IgD-negative memory B cell (primary cell): ENCODE results near the gene PDIA6. TPM values are rescaled to one million over a fixed set of nuclear protein-coding genes. Genes with fewer than 3 reads are reported as not detected.

ENCODE experiments used
- H3K27ac Mint-ChIP-seq, 3 donors: one replicate each; pipeline ENCODE4 v1.8.0; 2020 to 2022; ENCODE audit warnings: mild to moderate bottlenecking in 3 of 3, mixed read lengths in 3 of 3, moderate library complexity in 1 of 3
- H3K27me3 Mint-ChIP-seq: one replicate; pipeline ENCODE4 v1.8.0; 2021; ENCODE audit warnings: mixed read lengths
- H3K36me3 Mint-ChIP-seq: one replicate; pipeline ENCODE4 v1.8.0; 2020; ENCODE audit warnings: mild to moderate bottlenecking, mixed read lengths
- H3K4me1 Mint-ChIP-seq, 3 donors: one replicate each; pipeline ENCODE4 v1.8.0; 2020 to 2022; ENCODE audit warnings: mixed read lengths in 3 of 3, mild to moderate bottlenecking in 1 of 3
- H3K4me3 Mint-ChIP-seq, 4 donors: one replicate each; pipeline ENCODE4 v1.8.0; 2020 to 2022; ENCODE audit warnings: mild to moderate bottlenecking in 4 of 4, mixed read lengths in 4 of 4, moderate library complexity in 3 of 4
- H3K9me3 Mint-ChIP-seq, 3 donors: one replicate each; pipeline ENCODE4 v1.8.0; 2020 to 2021; ENCODE audit warnings: mixed read lengths in 3 of 3, mild to moderate bottlenecking in 1 of 3
- polyA plus RNA-seq: library from polyadenylated mRNA; unstranded; fragments of 300-500 nt; fragmentation: Illumina TruSeq; gene quantifications from one replicate; pipeline ENCODE4 v1.2.3, GENCODE V29; 2021

Gene PDIA6
- polyA plus RNA-seq, 1 donor from 2014 or later = 135 TPM

DNA sequence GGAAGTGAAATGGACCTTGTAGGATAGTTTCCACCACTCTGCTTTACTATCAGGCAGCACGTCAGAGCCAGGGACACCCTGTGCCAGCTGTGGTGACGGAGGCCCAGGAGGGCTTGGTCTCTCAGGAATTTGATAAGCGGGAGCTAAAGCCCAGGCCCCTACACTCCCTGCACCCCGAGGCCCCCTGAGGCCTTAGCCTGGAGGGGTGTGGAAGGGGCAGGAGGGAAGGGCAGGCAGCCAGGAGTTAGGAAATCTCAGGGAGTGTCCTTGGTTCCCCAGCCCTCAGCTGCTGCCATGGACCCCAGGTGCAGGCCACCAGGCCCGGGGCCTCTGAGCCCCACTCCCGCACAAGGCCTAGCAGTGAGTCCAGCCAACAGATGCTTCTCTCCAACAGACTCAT is 38.2 kb downstream of the PDIA6 start:
- no peak overlapping the region for H3K27ac Mint-ChIP-seq

DNA sequence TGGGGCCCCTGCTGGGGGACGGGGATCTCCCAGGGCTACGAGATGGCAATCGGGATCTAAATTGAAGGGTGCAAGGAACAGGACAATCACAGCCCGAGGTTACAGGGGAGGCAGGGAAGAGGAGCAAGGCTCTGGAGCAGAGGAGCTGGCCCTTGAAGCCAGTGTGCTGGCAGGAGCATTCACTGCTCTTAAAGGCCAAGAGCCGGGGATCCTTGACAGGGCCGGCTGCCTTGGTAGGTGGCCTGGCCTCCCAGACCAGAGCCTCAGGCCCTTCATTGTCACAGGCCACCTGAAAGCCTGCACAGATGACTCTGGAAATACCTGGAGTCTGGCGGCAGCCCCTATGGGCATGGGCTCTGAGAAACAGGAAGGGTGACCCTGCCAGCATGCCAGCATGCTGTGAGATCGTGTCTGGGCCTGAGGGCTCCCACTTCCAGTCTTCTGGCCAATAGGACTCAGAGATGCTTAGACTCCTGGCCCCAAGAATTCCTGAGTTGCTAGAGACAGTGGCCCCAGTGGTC is 38.7 kb downstream of the PDIA6 start:
- no peaks in the 10 kb centered on the region for H3K9me3 Mint-ChIP-seq
- H3K4me3 Mint-ChIP-seq = peak overlapping the region in 1 of 4 donors; percentile 54
- H3K36me3 Mint-ChIP-seq = no peaks in the 10 kb centered on the region
- no peak overlapping the region for H3K27ac Mint-ChIP-seq
- peaks cover 0 to 1% (median 0%) of the 10 kb centered on the region in 3 donors for H3K4me1 Mint-ChIP-seq
- no peaks in the 10 kb centered on the region for H3K27me3 Mint-ChIP-seq

More for the DNA sequence above, 38.2 kb downstream of the PDIA6 start:
- H3K4me1 Mint-ChIP-seq = peaks cover 0 to 1% (median 0%) of the 10 kb centered on the region in 3 donors
- H3K9me3 Mint-ChIP-seq = no peaks in the 10 kb centered on the region
- H3K4me3 Mint-ChIP-seq = no peak overlapping the region
- H3K36me3 Mint-ChIP-seq = no peaks in the 10 kb centered on the region
- H3K27me3 Mint-ChIP-seq = no peaks in the 10 kb centered on the region

- Mint-ChIP-seq H3K27me3 (no peaks in the 10 kb centered on the region), H3K4me1 (peaks cover 0 to 1% (median 0%) of the 10 kb centered on the region in 3 donors), H3K4me3 (peak overlapping the region in 1 of 4 donors; percentile 21), H3K27ac (peak overlapping the region in 1 of 3 donors; percentile 89), H3K36me3 (no peaks in the 10 kb centered on the region), H3K9me3 (no peaks in the 10 kb centered on the region)
These were observed 39.7 kb downstream of the PDIA6 start for GRCh38 chr2:10772868-10773215.

GRCh38 chr2:10772201-10772867 is 40.3 kb downstream of the PDIA6 start:
- H3K4me3 Mint-ChIP-seq = no peak overlapping the region
- peaks cover 0 to 1% (median 0%) of the 10 kb centered on the region in 3 donors for H3K4me1 Mint-ChIP-seq
- no peaks in the 10 kb centered on the region for H3K27me3 Mint-ChIP-seq
- H3K9me3 Mint-ChIP-seq = no peaks in the 10 kb centered on the region
- H3K36me3 Mint-ChIP-seq = no peaks in the 10 kb centered on the region
- H3K27ac Mint-ChIP-seq = peak overlapping the region in 1 of 3 donors; percentile 89

GRCh38 chr2:10771786-10772185 is 40.8 kb downstream of the PDIA6 start:
- H3K36me3 Mint-ChIP-seq = no peaks in the 10 kb centered on the region
- no peak overlapping the region for H3K4me3 Mint-ChIP-seq
- H3K9me3 Mint-ChIP-seq = no peaks in the 10 kb centered on the region
- H3K4me1 Mint-ChIP-seq = peaks cover 0 to 1% (median 0%) of the 10 kb centered on the region in 3 donors
- no peak overlapping the region for H3K27ac Mint-ChIP-seq
- no peaks in the 10 kb centered on the region for H3K27me3 Mint-ChIP-seq

DNA sequence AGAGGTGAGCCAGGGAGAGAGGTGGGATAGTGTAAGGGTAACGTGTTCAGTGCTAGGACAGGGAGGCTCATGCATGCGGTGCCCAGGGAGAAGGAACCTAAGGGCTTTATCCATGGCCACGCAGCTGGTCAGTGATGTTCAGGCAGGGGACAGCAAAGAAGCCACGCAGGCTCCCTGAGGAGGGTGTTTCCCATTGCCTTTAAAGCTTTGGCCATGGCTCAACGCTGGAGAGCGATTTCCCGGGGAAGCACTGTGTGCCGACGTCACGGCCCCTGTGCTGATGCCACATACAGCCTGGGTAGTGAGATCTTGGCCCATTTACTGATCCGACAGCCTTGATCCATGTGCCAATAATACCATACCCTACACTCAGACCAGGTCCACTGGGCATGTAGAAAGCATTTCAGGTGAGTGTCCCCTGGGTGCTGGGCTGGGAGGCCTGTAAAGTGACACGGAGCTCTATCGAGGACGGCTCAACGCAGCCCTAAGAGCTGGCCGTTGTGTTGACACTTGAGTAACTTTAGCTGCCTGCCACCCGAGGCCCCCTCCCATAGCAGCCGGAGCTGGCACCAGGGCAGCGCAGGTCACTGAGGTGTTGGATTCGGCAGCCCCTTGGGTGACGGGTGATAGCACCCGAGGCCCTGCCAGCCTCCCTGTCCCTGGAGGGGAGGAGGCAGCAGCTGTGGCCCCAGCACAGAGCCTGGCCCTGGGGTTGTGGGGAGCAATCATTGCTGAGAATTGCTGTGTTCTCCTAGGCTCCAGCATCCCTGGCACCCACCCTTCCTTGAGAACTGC is 41.4 kb downstream of the PDIA6 start:
- Mint-ChIP-seq H3K36me3 (no peaks in the 10 kb centered on the region), H3K4me3 (no peak overlapping the region), H3K9me3 (no peaks in the 10 kb centered on the region), H3K27me3 (no peaks in the 10 kb centered on the region), H3K27ac (peak overlapping the region in 1 of 3 donors; percentile 80), H3K4me1 (peaks cover 0 to 1% (median 0%) of the 10 kb centered on the region in 3 donors)

DNA sequence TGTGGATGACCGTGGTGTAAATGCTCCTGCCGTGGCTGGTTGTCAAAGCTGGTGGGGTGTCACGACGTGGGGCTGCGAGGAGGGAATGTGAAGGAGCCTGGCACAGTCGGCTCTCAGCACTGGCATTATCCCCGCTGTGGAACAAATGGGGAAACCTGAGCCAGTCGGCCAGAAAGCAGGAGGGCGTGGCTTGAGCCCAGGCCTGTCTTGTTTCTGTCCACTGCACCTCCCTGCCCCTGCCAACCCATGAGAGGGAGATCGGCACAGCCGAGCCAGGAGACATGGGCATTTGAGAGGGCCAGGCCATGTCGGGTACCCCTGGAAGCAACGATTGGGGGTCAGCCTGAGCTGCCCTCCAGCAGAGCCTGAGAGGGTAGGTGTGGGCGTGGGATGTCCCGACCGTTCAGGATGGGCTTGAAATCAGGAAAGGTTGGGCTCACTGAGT is 44.5 kb downstream of the PDIA6 start:
- Mint-ChIP-seq H3K4me1 (peaks cover 0 to 4% (median 1%) of the 10 kb centered on the region in 3 donors), H3K4me3 (no peak overlapping the region), H3K27me3 (no peaks in the 10 kb centered on the region), H3K36me3 (no peaks in the 10 kb centered on the region), H3K9me3 (no peaks in the 10 kb centered on the region), H3K27ac (no peak overlapping the region)

DNA sequence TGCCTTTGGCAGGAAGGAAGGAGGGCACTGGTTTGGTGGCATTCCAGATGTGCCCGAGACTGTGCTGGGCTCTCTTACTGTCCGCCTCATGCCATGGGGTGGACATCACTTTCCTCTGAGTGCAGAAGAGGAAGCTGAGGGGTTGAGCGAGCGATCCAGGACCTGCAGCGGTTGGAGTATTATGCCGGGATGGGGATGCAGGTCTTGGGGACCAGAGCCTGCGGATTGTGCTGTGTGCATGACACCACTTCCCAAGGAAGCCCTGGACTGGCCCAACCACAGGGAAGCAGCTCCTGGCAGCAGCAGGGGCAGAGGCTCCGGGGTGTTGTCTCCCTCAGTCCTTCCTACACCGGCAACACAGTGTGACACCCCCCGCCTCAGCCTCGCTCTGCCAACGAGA is 46.7 kb downstream of the PDIA6 start:
- Mint-ChIP-seq H3K9me3 (no peaks in the 10 kb centered on the region), H3K27ac (no peak overlapping the region), H3K27me3 (no peaks in the 10 kb centered on the region), H3K36me3 (no peaks in the 10 kb centered on the region), H3K4me3 (no peak overlapping the region), H3K4me1 (peaks cover 0 to 6% (median 2%) of the 10 kb centered on the region in 3 donors)

DNA sequence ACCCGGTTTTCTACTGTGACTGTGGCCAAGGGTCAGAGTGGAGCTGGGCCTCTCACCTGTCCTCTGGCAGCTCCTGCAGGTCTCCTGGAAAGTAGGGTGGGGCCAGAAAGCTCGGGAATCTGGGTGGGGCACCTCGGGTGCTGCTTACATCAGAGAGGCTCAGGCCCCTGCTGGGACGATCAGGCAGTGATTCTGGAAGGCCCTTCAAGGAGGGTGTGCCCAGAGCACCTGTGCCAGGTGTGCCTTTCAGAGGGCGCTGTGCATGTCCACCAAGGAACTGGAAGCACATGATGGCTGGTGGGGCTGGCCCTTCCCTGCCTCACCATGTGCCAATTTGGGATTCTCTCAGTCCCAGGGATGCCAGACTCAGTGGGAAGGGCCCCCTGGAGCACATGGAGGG is 47.1 kb downstream of the PDIA6 start:
- H3K36me3 Mint-ChIP-seq = no peaks in the 10 kb centered on the region
- no peak overlapping the region for H3K4me3 Mint-ChIP-seq
- H3K27me3 Mint-ChIP-seq = no peaks in the 10 kb centered on the region
- peaks cover 0 to 6% (median 2%) of the 10 kb centered on the region in 3 donors for H3K4me1 Mint-ChIP-seq
- no peaks in the 10 kb centered on the region for H3K9me3 Mint-ChIP-seq
- peak overlapping the region in 1 of 3 donors; percentile 84 for H3K27ac Mint-ChIP-seq

DNA sequence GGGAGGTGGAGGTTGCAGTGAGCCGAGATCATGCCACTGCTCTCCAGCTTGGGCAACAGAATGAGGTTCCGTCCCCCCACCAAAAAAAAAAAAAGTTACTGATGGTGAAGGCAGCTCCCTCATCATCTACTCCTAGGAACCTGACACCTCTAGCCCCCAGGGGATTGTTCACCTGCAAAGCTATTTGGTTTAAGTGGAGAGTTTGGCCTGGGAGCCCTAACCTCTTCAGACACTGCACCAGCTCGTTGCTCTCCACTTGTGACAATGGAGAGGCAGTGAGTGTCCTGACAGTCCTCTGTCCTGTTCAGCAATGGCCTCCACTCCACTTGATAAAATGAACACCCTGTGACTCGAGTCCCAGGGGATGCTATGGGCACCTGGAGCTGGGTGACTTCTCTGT is 47.7 kb downstream of the PDIA6 start:
- no peak overlapping the region for H3K27ac Mint-ChIP-seq
- no peaks in the 10 kb centered on the region for H3K36me3 Mint-ChIP-seq
- H3K4me1 Mint-ChIP-seq = peaks cover 0 to 6% (median 2%) of the 10 kb centered on the region in 3 donors
- H3K27me3 Mint-ChIP-seq = no peaks in the 10 kb centered on the region
- no peak overlapping the region for H3K4me3 Mint-ChIP-seq
- no peaks in the 10 kb centered on the region for H3K9me3 Mint-ChIP-seq

GRCh38 chr2:10764096-10764785 is 48.3 kb downstream of the PDIA6 start:
- no peak overlapping the region for H3K4me3 Mint-ChIP-seq
- H3K27ac Mint-ChIP-seq = no peak overlapping the region
- H3K27me3 Mint-ChIP-seq = no peaks in the 10 kb centered on the region
- H3K36me3 Mint-ChIP-seq = no peaks in the 10 kb centered on the region
- H3K4me1 Mint-ChIP-seq = peaks cover 0 to 6% (median 2%) of the 10 kb centered on the region in 3 donors
- no peaks in the 10 kb centered on the region for H3K9me3 Mint-ChIP-seq

GRCh38 chr2:10763461-10763800 is 49.2 kb downstream of the PDIA6 start:
- no peak overlapping the region for H3K4me3 Mint-ChIP-seq
- peaks cover 0 to 6% (median 2%) of the 10 kb centered on the region in 3 donors for H3K4me1 Mint-ChIP-seq
- H3K27ac Mint-ChIP-seq = no peak overlapping the region
- H3K9me3 Mint-ChIP-seq = no peaks in the 10 kb centered on the region
- no peaks in the 10 kb centered on the region for H3K27me3 Mint-ChIP-seq
- no peaks in the 10 kb centered on the region for H3K36me3 Mint-ChIP-seq

- no peaks in the 10 kb centered on the region for H3K9me3 Mint-ChIP-seq
- no peak overlapping the region for H3K4me3 Mint-ChIP-seq
- H3K4me1 Mint-ChIP-seq = peaks cover 0 to 6% (median 2%) of the 10 kb centered on the region in 3 donors
- no peak overlapping the region for H3K27ac Mint-ChIP-seq
- no peaks in the 10 kb centered on the region for H3K27me3 Mint-ChIP-seq
- H3K36me3 Mint-ChIP-seq = no peaks in the 10 kb centered on the region
These were observed 49.7 kb downstream of the PDIA6 start for GRCh38 chr2:10762651-10763460.

DNA sequence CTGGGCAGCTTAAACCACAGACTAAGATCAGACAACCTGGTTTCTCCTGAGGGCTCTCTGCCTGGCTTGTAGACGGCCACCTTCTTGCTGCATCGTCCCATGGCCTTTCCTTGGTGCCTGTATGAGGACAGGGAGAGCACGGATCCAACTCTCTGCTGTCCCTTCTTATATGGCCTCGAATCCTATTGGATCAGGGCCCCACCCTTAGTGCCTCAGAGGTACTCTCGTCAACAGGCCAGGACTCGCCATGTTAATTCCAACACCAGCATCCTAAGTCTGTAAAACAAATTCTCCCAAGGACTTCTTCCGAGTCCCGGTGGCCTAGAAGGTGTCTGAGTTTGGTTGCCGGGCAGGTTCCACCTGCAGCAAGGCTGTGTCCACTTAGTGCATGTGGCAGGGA is 51.0 kb downstream of the PDIA6 start:
- Mint-ChIP-seq H3K27ac (no peak overlapping the region), H3K27me3 (no peaks in the 10 kb centered on the region), H3K4me3 (no peak overlapping the region), H3K36me3 (no peaks in the 10 kb centered on the region), H3K9me3 (no peaks in the 10 kb centered on the region), H3K4me1 (peaks cover 0 to 6% (median 2%) of the 10 kb centered on the region in 3 donors)
